Femur (tissue), 1 donor: Measurements from ENCODE around the gene ORAI2.
"Not testable (repeated sequence)": the region's sequence is repeated elsewhere in the genome, so short reads cannot be mapped to it uniquely, and the experiment has no call there.

Experiments used
- DNase-seq: peaks from one replicate; pipeline ENCODE4 v3.0.0-alpha.2; 2017

The ORAI2 gene

GRCh38 chr7:102450242-102450641 lies 16.9 kb downstream of the ORAI2 start:
- no peak for DNase-seq

GRCh38 chr7:102451371-102452054 lies 18.1 kb downstream of the ORAI2 start:
- DNase-seq, result no peak

GRCh38 chr7:102452451-102452850 lies 19.1 kb downstream of the ORAI2 start:
- DNase-seq, result no peak

GRCh38 chr7:102453319-102453718 lies 19.9 kb downstream of the ORAI2 start:
- DNase-seq, result no peak

- DNase-seq, result no peak
Observed at GRCh38 chr7:102454468-102454867, 21.1 kb downstream of the ORAI2 start.

- DNase-seq, result not testable (repeated sequence)
Observed at GRCh38 chr7:102454932-102455331, 21.6 kb downstream of the ORAI2 start.

GRCh38 chr7:102455596-102455995 lies 22.2 kb downstream of the ORAI2 start:
- DNase-seq, result no peak

GRCh38 chr7:102456327-102456726 lies 23.0 kb downstream of the ORAI2 start:
- DNase-seq, result no peak

- DNase-seq, result no peak
Observed at GRCh38 chr7:102457352-102457924, 24.1 kb downstream of the ORAI2 start.

- no peak for DNase-seq
Observed at GRCh38 chr7:102459221-102459844, 26.0 kb downstream of the ORAI2 start.

GRCh38 chr7:102460467-102460866 lies 27.1 kb downstream of the ORAI2 start:
- DNase-seq, result no peak

GRCh38 chr7:102463841-102464576 lies 30.6 kb downstream of the ORAI2 start:
- DNase-seq, result no peak

- DNase-seq, result peak; percentile 95
Observed at GRCh38 chr7:102464577-102465280, 31.4 kb downstream of the ORAI2 start, which contains the start of the genes ALKBH4 and LRWD1. TSS of gene ALKBH4 (minus strand) at chr7:102464863. CDS start at chr7:102464836, 27 bp downstream. TSS of gene LRWD1 (plus strand) at chr7:102464984. CDS start at chr7:102465081, 97 bp downstream.

- DNase-seq, result no peak
Observed at GRCh38 chr7:102466097-102466496, 32.7 kb downstream of the ORAI2 start.

- DNase-seq, result no peak
Observed at GRCh38 chr7:102467581-102468477, 34.5 kb downstream of the ORAI2 start.

GRCh38 chr7:102468478-102469350 lies 35.3 kb downstream of the ORAI2 start:
- no peak for DNase-seq

GRCh38 chr7:102469351-102469971 lies 36.1 kb downstream of the ORAI2 start:
- DNase-seq, result no peak

- DNase-seq, result no peak
Observed at GRCh38 chr7:102469972-102470825, 36.8 kb downstream of the ORAI2 start.

GRCh38 chr7:102471791-102472125 lies 38.4 kb downstream of the ORAI2 start:
- no peak for DNase-seq
